Loucy (cell line): ENCODE measurements around the gene FADD.

ENCODE experiments used
- H2AFZ ChIP-seq: fragments of 200-600 bp; sonication (generic); 2 replicates; pipeline ENCODE4 v1.6.0; 2016; ENCODE audit warnings: antibody characterized with exemption, mild to moderate bottlenecking, low read length, moderate library complexity
- H3F3A ChIP-seq: fragments of 200-600 bp; 2 replicates; pipeline ENCODE4 v1.6.0; 2016; ENCODE audit warnings: antibody characterized with exemption, low read depth, mild to moderate bottlenecking
- H3K27me3 ChIP-seq: fragments of 200-600 bp; sonication (generic); 2 replicates; pipeline ENCODE4 v1.6.1; 2014; ENCODE audit warnings: low read length, mild to moderate bottlenecking; ENCODE audit not compliant: insufficient read depth, poor library complexity, severe bottlenecking
- H3K36me3 ChIP-seq: fragments of 200-600 bp; sonication (generic); 2 replicates; pipeline ENCODE4 v1.6.1; 2016; ENCODE audit warnings: low read length; ENCODE audit not compliant: insufficient read depth
- H3K4me1 ChIP-seq: fragments of 200-600 bp; sonication (generic); 2 replicates; pipeline ENCODE4 v1.5.1; 2014; ENCODE audit warnings: low read length, mild to moderate bottlenecking; ENCODE audit not compliant: insufficient read depth, poor library complexity, severe bottlenecking
- H3K4me2 ChIP-seq: fragments of 200-600 bp; sonication (generic); 2 replicates; pipeline ENCODE4 v1.6.0; 2014; ENCODE audit warnings: antibody characterized with exemption, low read length, low read depth, mild to moderate bottlenecking; ENCODE audit not compliant: poor library complexity, severe bottlenecking
- H3K4me3 ChIP-seq: fragments of 200-600 bp; sonication (generic); 2 replicates; pipeline ENCODE4 v1.5.1; 2014; ENCODE audit warnings: low read length, mild to moderate bottlenecking, mixed read lengths; ENCODE audit not compliant: poor library complexity, severe bottlenecking
- H3K79me2 ChIP-seq: fragments of 200-600 bp; sonication (generic); 2 replicates; pipeline ENCODE4 v1.6.1; 2014; ENCODE audit warnings: low read length; ENCODE audit not compliant: insufficient read depth
- H3K9ac ChIP-seq: fragments of 200-600 bp; sonication (generic); 2 replicates; pipeline ENCODE4 v1.6.0; 2014; ENCODE audit warnings: mild to moderate bottlenecking, low read depth, low read length, moderate library complexity; ENCODE audit not compliant: poor library complexity, severe bottlenecking
- H3K9me2 ChIP-seq: fragments of 200-600 bp; sonication (generic); replicated peaks from 2 replicates; pipeline ENCODE4 v1.6.1; 2016; ENCODE audit warnings: low read depth, low read length, mixed read lengths
- H3K9me3 ChIP-seq: fragments of 200-600 bp; sonication (generic); 2 replicates; pipeline ENCODE4 v1.6.1; 2014; ENCODE audit warnings: mild to moderate bottlenecking, antibody characterized with exemption, low read length, low read depth; ENCODE audit not compliant: insufficient read depth
- H4K20me1 ChIP-seq: fragments of 200-600 bp; sonication (generic); 2 replicates; pipeline ENCODE4 v1.6.0; 2014; ENCODE audit warnings: antibody characterized with exemption, low read length, mild to moderate bottlenecking; ENCODE audit not compliant: insufficient read depth, poor library complexity, severe bottlenecking
- CTCF ChIP-seq: fragments of 200-600 bp; sonication (generic); conservative IDR thresholded peaks from 2 replicates; pipeline ENCODE4 v1.5.1; 2014; ENCODE audit warnings: mild to moderate bottlenecking, antibody characterized with exemption, low read length
- EZH2phosphoT487 ChIP-seq: fragments of 200-600 bp; IDR thresholded peaks from 2 replicates; pipeline ENCODE4 v1.6.1; 2018; ENCODE audit warnings: antibody characterized with exemption, mild to moderate bottlenecking, moderate library complexity, borderline replicate concordance

FADD gene

GRCh38 chr11:70205049-70205725 is 2.1 kb downstream of the FADD start:
- peak overlapping the region; percentile 78 for H3K4me3 ChIP-seq
- H3K79me2 ChIP-seq: peaks cover 53% of the 10 kb centered on the region
- peaks cover 6% of the 10 kb centered on the region for H3K27me3 ChIP-seq
- peak overlapping the region; percentile 91 for H3K4me2 ChIP-seq
- peak overlapping the region; percentile 98 for H3K9ac ChIP-seq
- no peaks in the 10 kb centered on the region for H3K9me3 ChIP-seq
- H3F3A ChIP-seq: no peaks in the 10 kb centered on the region
- H2AFZ ChIP-seq: no peak overlapping the region
- peaks cover 57% of the 10 kb centered on the region for H4K20me1 ChIP-seq
- peaks cover 20% of the 10 kb centered on the region; the same call in 1 of the 2 replicates for H3K36me3 ChIP-seq
- TF ChIP-seq EZH2phosphoT487 (no peak), CTCF (no peak)
- no peaks in the 10 kb centered on the region for H3K9me2 ChIP-seq
- peaks cover 28% of the 10 kb centered on the region for H3K4me1 ChIP-seq

- Histone ChIP-seq H3K4me2 (peak overlapping the region; percentile 91), H4K20me1 (peaks cover 57% of the 10 kb centered on the region), H3K4me3 (peak overlapping the region; percentile 78), H3K27me3 (peaks cover 6% of the 10 kb centered on the region), H3K4me1 (peaks cover 28% of the 10 kb centered on the region), H2AFZ (no peak overlapping the region), H3K9ac (no peak overlapping the region), H3K79me2 (peaks cover 53% of the 10 kb centered on the region), H3K9me3 (no peaks in the 10 kb centered on the region), H3K36me3 (peaks cover 20% of the 10 kb centered on the region; the same call in 1 of the 2 replicates), H3K9me2 (no peaks in the 10 kb centered on the region), H3F3A (no peaks in the 10 kb centered on the region)
- TF ChIP-seq CTCF (no peak), EZH2phosphoT487 (no peak)
Measured at GRCh38 chr11:70205766-70206165, 2.7 kb downstream of the FADD start.

GRCh38 chr11:70206226-70206981 is 3.3 kb downstream of the FADD start:
- H3K9me2 ChIP-seq: no peaks in the 10 kb centered on the region
- peaks cover 57% of the 10 kb centered on the region for H4K20me1 ChIP-seq
- peaks cover 28% of the 10 kb centered on the region for H3K4me1 ChIP-seq
- TF ChIP-seq CTCF (no peak), EZH2phosphoT487 (no peak)
- H3K27me3 ChIP-seq: peaks cover 6% of the 10 kb centered on the region
- H3K36me3 ChIP-seq: peaks cover 20% of the 10 kb centered on the region; the same call in 1 of the 2 replicates
- no peaks in the 10 kb centered on the region for H3K9me3 ChIP-seq
- H3K79me2 ChIP-seq: peaks cover 53% of the 10 kb centered on the region
- H3K4me3 ChIP-seq: no peak overlapping the region
- no peak overlapping the region for H2AFZ ChIP-seq
- H3K9ac ChIP-seq: no peak overlapping the region
- peak overlapping the region; percentile 91 for H3K4me2 ChIP-seq
- no peaks in the 10 kb centered on the region for H3F3A ChIP-seq
